Raji (cell line): Measurements from ENCODE around the gene RPRD1B.

Experiments used
- POLR2A ChIP-seq: IDR thresholded peaks from 2 replicates; pipeline ENCODE4 v1.6.1; 2011; ENCODE audit warnings: low read depth, low read length, control low read depth; ENCODE audit not compliant: insufficient read depth

Gene RPRD1B

GRCh38 chr20:38018385-38018784 lies 15.2 kb upstream of the RPRD1B start:
- TF ChIP-seq POLR2A: no peak

GRCh38 chr20:38021087-38021772 lies 12.3 kb upstream of the RPRD1B start:
- TF ChIP-seq POLR2A: no peak

- no peak for TF ChIP-seq POLR2A
Observed at GRCh38 chr20:38023181-38024001, 10.2 kb upstream of the RPRD1B start.

- no peak for TF ChIP-seq POLR2A
Observed at GRCh38 chr20:38024496-38024895, 9.1 kb upstream of the RPRD1B start.

- no peak for TF ChIP-seq POLR2A
Observed at GRCh38 chr20:38029453-38029852, 4.1 kb upstream of the RPRD1B start.

- no peak for TF ChIP-seq POLR2A
Observed at GRCh38 chr20:38031957-38032356, 1.6 kb upstream of the RPRD1B start.

GRCh38 chr20:38032585-38033329 lies 789 bp upstream of the RPRD1B start:
- no peak for TF ChIP-seq POLR2A

- no peak for TF ChIP-seq POLR2A
Observed at GRCh38 chr20:38034108-38034649, 633 bp downstream of the RPRD1B start.

- no peak for TF ChIP-seq POLR2A
Observed at GRCh38 chr20:38034961-38035360, 1.4 kb downstream of the RPRD1B start.

GRCh38 chr20:38036366-38036765 lies 2.8 kb downstream of the RPRD1B start:
- TF ChIP-seq POLR2A: no peak

- TF ChIP-seq POLR2A: no peak
Observed at GRCh38 chr20:38040276-38040675, 6.7 kb downstream of the RPRD1B start.

- no peak for TF ChIP-seq POLR2A
Observed at GRCh38 chr20:38043512-38044300, 10.2 kb downstream of the RPRD1B start.

- no peak for TF ChIP-seq POLR2A
Observed at GRCh38 chr20:38044685-38045084, 11.1 kb downstream of the RPRD1B start.

GRCh38 chr20:38046572-38046971 lies 13.0 kb downstream of the RPRD1B start:
- no peak for TF ChIP-seq POLR2A

- no peak for TF ChIP-seq POLR2A
Observed at GRCh38 chr20:38049800-38050199, 16.3 kb downstream of the RPRD1B start.

- TF ChIP-seq POLR2A: no peak
Observed at GRCh38 chr20:38050686-38051085, 17.1 kb downstream of the RPRD1B start.
